SH-SY5Y (cell line): ENCODE data around the gene CRYBG1.

Experiments
- GATA2 ChIP-seq: IDR thresholded peaks from 2 replicates; pipeline ENCODE4 v1.6.1; 2011; ENCODE audit warnings: mild to moderate bottlenecking, low read depth, low read length
- GATA3 ChIP-seq: IDR thresholded peaks from 2 replicates; pipeline ENCODE4 v1.6.1; 2011; ENCODE audit warnings: low read depth, mild to moderate bottlenecking, low read length, moderate library complexity

DNA sequence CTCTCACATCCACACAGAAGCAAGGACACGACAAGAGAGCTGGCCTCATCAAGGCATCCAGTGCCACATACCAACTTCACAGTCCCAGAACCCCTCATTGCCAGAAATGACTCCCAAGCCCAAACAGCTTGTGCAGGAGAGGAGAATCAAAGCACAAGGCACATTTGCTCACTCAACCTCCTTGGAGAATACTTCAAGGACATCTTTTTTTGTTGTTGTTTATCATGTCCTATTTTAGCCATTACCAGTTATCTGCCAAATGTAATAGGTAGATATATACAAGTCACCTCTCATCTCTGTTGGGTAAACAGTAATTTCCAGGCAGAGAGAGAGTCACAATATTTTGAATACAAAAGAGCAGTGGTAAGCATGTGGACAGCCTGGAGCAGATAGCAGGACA, 221.0 kb downstream of the CRYBG1 start:
- TF ChIP-seq GATA2, result no peak
- no peak for TF ChIP-seq GATA3
